HCT116 (cell line): ENCODE measurements around the gene RBM12. TPM values are rescaled to one million over a fixed set of nuclear protein-coding genes. Genes with fewer than 3 reads are reported as not detected.

Experiments
- ATAC-seq: fragments of 200-7000 bp; cut with Tn5 transposase; 2 replicates; pipeline ENCODE4 v1.9.1; 2020; ENCODE audit warnings: mild to moderate bottlenecking, moderate library complexity
- BruUV-seq: library from RNA; stranded (reverse); fragments of 400-500 nt; replicated peaks from 2 replicates; lab custom pipeline; 2021; lab: Mats Ljungman, UMichigan
- CTCF ChIA-PET: fragments of 300-600 bp; sonication (Branson Sonifier 250); formaldehyde crosslinking; loops from one replicate; lab custom pipeline; 2021; ENCODE audit warnings: antibody characterized with exemption; lab: Charles Lee
- POLR2A ChIA-PET: fragments of 300-600, 350-600 bp; sonication (Branson Sonifier 250); formaldehyde crosslinking; loops from one replicate; lab custom pipeline; 2021; ENCODE audit warnings: antibody characterized with exemption; lab: Charles Lee
- RAD21 ChIA-PET, 2 experiments: fragments of 300-600 bp; sonication (Branson Sonifier 250); formaldehyde crosslinking; loops; one replicate each; lab custom pipeline; 2023; ENCODE audit warnings: low total read pairs in 2 of 2; ENCODE audit not compliant: uncharacterized antibody in 2 of 2, unreplicated experiment in 2 of 2, low non-redundant PET in 1 of 2; lab: Charles Lee
- DNase-seq: peaks from one replicate; pipeline ENCODE4 v3.0.0-alpha.2; 2010; ENCODE audit warnings: low read depth, low spot score
- H2AFZ ChIP-seq: fragments of 200-600 bp; shearing (Covaris generic), sonication (generic); 2 replicates; pipeline ENCODE4 v1.6.1; 2017; ENCODE audit warnings: low read depth, mixed run types, mixed read lengths, antibody characterized with exemption, low read length; ENCODE audit not compliant: poor library complexity, severe bottlenecking
- H3K27ac ChIP-seq: 2 replicates; pipeline ENCODE4 v1.5.1; 2012; ENCODE audit warnings: low read depth, low read length
- H3K27me3 ChIP-seq: fragments of 200-600 bp; sonication (generic); 2 replicates; pipeline ENCODE4 v1.6.1; 2016; ENCODE audit warnings: mixed run types, low read length, mixed read lengths; ENCODE audit not compliant: insufficient read depth
- H3K36me3 ChIP-seq, 2 experiments: fragments of 200-500 bp in 1 of 2; fragments of 200-600 bp in 1 of 2; sonication (Bioruptor generic) in 1 of 2; sonication (generic) in 1 of 2; 2 replicates each; pipeline versions ENCODE4 v1.5.1 to v1.6.1; 2014 to 2016; ENCODE audit warnings: low read length in 2 of 2, inconsistent platforms in 1 of 2, mixed read lengths in 1 of 2, mixed run types in 1 of 2; ENCODE audit not compliant: insufficient read depth in 2 of 2, control insufficient read depth in 1 of 2
- H3K4me1 ChIP-seq, 2 experiments: fragments of 200-600 bp in 1 of 2; sonication (generic) in 1 of 2; 2 replicates each; pipeline versions ENCODE4 v1.5.1 to v1.6.1; 2012 to 2017; ENCODE audit warnings: low read length in 2 of 2, inconsistent platforms in 1 of 2, mild to moderate bottlenecking in 1 of 2, mixed read lengths in 1 of 2, mixed run types in 1 of 2, moderate library complexity in 1 of 2; ENCODE audit not compliant: insufficient read depth in 2 of 2, control insufficient read depth in 1 of 2
- H3K4me2 ChIP-seq: fragments of 200-600 bp; sonication (generic); 2 replicates; pipeline ENCODE4 v1.6.1; 2017; ENCODE audit warnings: mixed run types, low read length, mixed read lengths
- H3K4me3 ChIP-seq, 2 experiments: fragments of 200-600 bp in 1 of 2; sonication (generic) in 1 of 2; replicated peaks in 1 of 2; 2 replicates each; pipeline ENCODE4 v1.5.1; 2011 to 2016; ENCODE audit warnings: low read length in 2 of 2, control low read depth in 1 of 2, low read depth in 1 of 2, mild to moderate bottlenecking in 1 of 2, mixed read lengths in 1 of 2, mixed run types in 1 of 2
- H3K79me2 ChIP-seq: fragments of 200-600 bp; sonication (generic); 2 replicates; pipeline ENCODE4 v1.6.1; 2017; ENCODE audit warnings: mild to moderate bottlenecking, mixed run types, low read length, moderate library complexity, mixed read lengths; ENCODE audit not compliant: insufficient read depth
- H3K9ac ChIP-seq: fragments of 200-600 bp; sonication (generic); 2 replicates; pipeline ENCODE4 v1.6.1; 2016; ENCODE audit warnings: low read length, mixed read lengths
- H3K9me2 ChIP-seq: fragments of 200-600 bp; sonication (generic), shearing (Covaris generic); 2 replicates; pipeline ENCODE4 v1.6.1; 2017; ENCODE audit warnings: mixed run types, mild to moderate bottlenecking, moderate library complexity; ENCODE audit not compliant: insufficient read depth
- H3K9me3 ChIP-seq, 2 experiments: fragments of 200-500 bp in 1 of 2; fragments of 200-600 bp in 1 of 2; sonication (Bioruptor generic) in 1 of 2; sonication (generic) in 1 of 2; 2 replicates each; pipeline ENCODE4 v1.6.1; 2014 to 2017; ENCODE audit warnings: low read length in 2 of 2, mixed read lengths in 2 of 2, inconsistent platforms in 1 of 2, low read depth in 1 of 2, mild to moderate bottlenecking in 1 of 2, mixed run types in 1 of 2, moderate library complexity in 1 of 2; ENCODE audit not compliant: control insufficient read depth in 1 of 2, insufficient read depth in 1 of 2
- H4K20me1 ChIP-seq: fragments of 200-600 bp; sonication (generic), shearing (Covaris generic); 2 replicates; pipeline ENCODE4 v1.6.1; 2017; ENCODE audit warnings: mixed run types, mild to moderate bottlenecking, moderate library complexity; ENCODE audit not compliant: insufficient read depth
- CEBPB ChIP-seq: IDR thresholded peaks from 2 replicates; pipeline ENCODE4 v1.6.1; 2012; ENCODE audit warnings: low read depth
- ELF1 ChIP-seq: IDR thresholded peaks from 2 replicates; pipeline ENCODE4 v1.6.1; 2012; ENCODE audit warnings: low read depth, borderline replicate concordance
- EZH2 ChIP-seq: fragments of 200-600 bp; sonication (generic); IDR thresholded peaks from 2 replicates; pipeline ENCODE4 v1.6.1; 2017; ENCODE audit warnings: antibody characterized with exemption, mixed run types
- EZH2phosphoT487 ChIP-seq: fragments of 200-600 bp; IDR thresholded peaks from 2 replicates; pipeline ENCODE4 v1.6.1; 2018; ENCODE audit warnings: antibody characterized with exemption, borderline replicate concordance
- JUND ChIP-seq: IDR thresholded peaks from 2 replicates; pipeline ENCODE4 v1.6.1; 2012
- POLR2A ChIP-seq: IDR thresholded peaks from 2 replicates; pipeline ENCODE4 v1.7.0; 2011; ENCODE audit warnings: borderline replicate concordance; ENCODE audit not compliant: insufficient read depth, insufficient read length; ENCODE audit errors: extremely low read depth
- POLR2AphosphoS5 ChIP-seq: IDR thresholded peaks from 2 replicates; pipeline ENCODE4 v1.6.1; 2011; ENCODE audit warnings: mild to moderate bottlenecking, low read depth, low read length, moderate library complexity
- RAD21 ChIP-seq: IDR thresholded peaks from 2 replicates; pipeline ENCODE4 v1.6.1; 2012; ENCODE audit warnings: low read depth, mild to moderate bottlenecking
- SIN3A ChIP-seq: IDR thresholded peaks from 2 replicates; pipeline ENCODE4 v1.6.1; 2012; ENCODE audit warnings: low read depth
- SP1 ChIP-seq: IDR thresholded peaks from 2 replicates; pipeline ENCODE4 v1.6.1; 2012; ENCODE audit warnings: low read depth
- SRF ChIP-seq: IDR thresholded peaks from 2 replicates; pipeline ENCODE4 v1.6.1; 2012; ENCODE audit warnings: low read depth
- TCF7L2 ChIP-seq: IDR thresholded peaks from 2 replicates; pipeline ENCODE4 v1.7.0; 2011; ENCODE audit warnings: borderline replicate concordance, inconsistent platforms; ENCODE audit not compliant: insufficient read depth, insufficient read length; ENCODE audit errors: extremely low read depth
- YY1 ChIP-seq: IDR thresholded peaks from 2 replicates; pipeline ENCODE4 v1.6.1; 2011; ENCODE audit warnings: low read length, low read depth, moderate library complexity, mild to moderate bottlenecking; ENCODE audit not compliant: insufficient replicate concordance; ENCODE audit errors: extremely low read depth
- ZFX ChIP-seq: fragments of 450-650 bp; IDR thresholded peaks from 2 replicates; pipeline ENCODE4 v1.6.1; 2017
- ZNF274 ChIP-seq: fragments of 200-500 bp; sonication (Bioruptor generic); IDR thresholded peaks from 2 replicates; pipeline ENCODE4 v1.6.1; 2014; ENCODE audit warnings: mild to moderate bottlenecking, low read depth, low read length, inconsistent platforms
- intact Hi-C: fragments of 100-400 bp; cut with micrococcal nuclease; formaldehyde crosslinking; loops from 2 replicates; pipeline ENCODE4 v1.10.0; 2022
- total RNA-seq: library from RNA; stranded (reverse); gene quantifications from one replicate; pipeline ENCODE4 v1.2.1, GENCODE V29; 2021; ENCODE audit not compliant: unreplicated experiment
- TF ChIP-seq, protein P1 (sequence below): IDR thresholded peaks from 2 replicates; pipeline ENCODE4 v1.6.1; 2012; ENCODE audit warnings: low read depth
- TF ChIP-seq, protein P2 (sequence below): IDR thresholded peaks from 2 replicates; pipeline ENCODE4 v1.6.1; 2011; ENCODE audit warnings: mild to moderate bottlenecking, low read length, moderate library complexity; ENCODE audit not compliant: insufficient replicate concordance; ENCODE audit errors: extremely low read depth
- TF ChIP-seq, protein P3 (sequence below), 3 experiments: fragments of 200-600 bp in 1 of 3; sonication (generic) in 1 of 3; IDR thresholded peaks in 2 of 3; conservative IDR thresholded peaks in 1 of 3; 2 replicates each; pipeline ENCODE4 v1.5.1; 2012 to 2017; ENCODE audit warnings: low read depth in 2 of 3, low read length in 2 of 3, antibody characterized with exemption in 1 of 3, borderline replicate concordance in 1 of 3, control low read depth in 1 of 3, mild to moderate bottlenecking in 1 of 3, mixed read lengths in 1 of 3, mixed run types in 1 of 3, moderate library complexity in 1 of 3; ENCODE audit not compliant: insufficient read depth in 1 of 3
- TF ChIP-seq, protein P4 (sequence below): IDR thresholded peaks from 2 replicates; pipeline ENCODE4 v1.6.1; 2012
- TF ChIP-seq, protein P5 (sequence below): IDR thresholded peaks from 2 replicates; pipeline ENCODE4 v1.6.1; 2012

The RBM12 gene
- total RNA-seq, 1 experiment from 2014 or later = 110 TPM

DNA sequence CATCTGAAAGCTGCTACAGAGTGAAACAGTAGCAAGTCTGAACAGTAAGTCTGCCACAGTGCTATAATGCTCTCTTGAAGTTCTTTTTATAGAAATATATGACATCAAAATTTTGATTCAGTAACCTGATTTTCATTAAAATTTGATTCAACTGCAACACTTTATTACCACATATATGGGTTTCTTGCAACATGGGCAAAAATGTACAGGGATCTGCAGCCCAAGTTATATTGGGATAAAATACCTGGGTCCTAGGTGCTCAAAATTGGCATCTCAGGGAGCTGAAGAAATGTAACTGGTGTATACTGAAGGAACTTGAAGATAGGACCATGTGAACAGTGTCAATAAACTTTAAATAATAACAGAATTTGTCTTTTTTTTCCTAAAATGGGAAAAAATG lies 45.3 kb upstream of the RBM12 start:
- Histone ChIP-seq H3K27ac (no peak overlapping the region), H3K9me3 (no peaks in the 10 kb centered on the region), H3K36me3 (peaks cover 81 to 91% of the 10 kb centered on the region in 2 experiments), H3K9ac (no peak overlapping the region), H3K4me3 (no peak overlapping the region), H3K27me3 (no peaks in the 10 kb centered on the region), H3K79me2 (peaks cover 98% of the 10 kb centered on the region), H3K4me1 (no peaks in the 10 kb centered on the region), H2AFZ (no peak overlapping the region), H3K4me2 (no peak overlapping the region), H3K9me2 (no peaks in the 10 kb centered on the region), H4K20me1 (peaks cover 73% of the 10 kb centered on the region)
- ChIA-PET CTCF (no interaction called here), RAD21 (no interaction called here), POLR2A (interaction anchor here (1.3 kb wide), 1 partner anchor 9 kb away, joined by 3 read pairs; no protein-coding TSS in a partner anchor)
- intact Hi-C loops = no loop called here
- ATAC-seq = no peak
- no peak for DNase-seq
- no TSS peak for BruUV-seq
- TF ChIP-seq, protein P1, sequence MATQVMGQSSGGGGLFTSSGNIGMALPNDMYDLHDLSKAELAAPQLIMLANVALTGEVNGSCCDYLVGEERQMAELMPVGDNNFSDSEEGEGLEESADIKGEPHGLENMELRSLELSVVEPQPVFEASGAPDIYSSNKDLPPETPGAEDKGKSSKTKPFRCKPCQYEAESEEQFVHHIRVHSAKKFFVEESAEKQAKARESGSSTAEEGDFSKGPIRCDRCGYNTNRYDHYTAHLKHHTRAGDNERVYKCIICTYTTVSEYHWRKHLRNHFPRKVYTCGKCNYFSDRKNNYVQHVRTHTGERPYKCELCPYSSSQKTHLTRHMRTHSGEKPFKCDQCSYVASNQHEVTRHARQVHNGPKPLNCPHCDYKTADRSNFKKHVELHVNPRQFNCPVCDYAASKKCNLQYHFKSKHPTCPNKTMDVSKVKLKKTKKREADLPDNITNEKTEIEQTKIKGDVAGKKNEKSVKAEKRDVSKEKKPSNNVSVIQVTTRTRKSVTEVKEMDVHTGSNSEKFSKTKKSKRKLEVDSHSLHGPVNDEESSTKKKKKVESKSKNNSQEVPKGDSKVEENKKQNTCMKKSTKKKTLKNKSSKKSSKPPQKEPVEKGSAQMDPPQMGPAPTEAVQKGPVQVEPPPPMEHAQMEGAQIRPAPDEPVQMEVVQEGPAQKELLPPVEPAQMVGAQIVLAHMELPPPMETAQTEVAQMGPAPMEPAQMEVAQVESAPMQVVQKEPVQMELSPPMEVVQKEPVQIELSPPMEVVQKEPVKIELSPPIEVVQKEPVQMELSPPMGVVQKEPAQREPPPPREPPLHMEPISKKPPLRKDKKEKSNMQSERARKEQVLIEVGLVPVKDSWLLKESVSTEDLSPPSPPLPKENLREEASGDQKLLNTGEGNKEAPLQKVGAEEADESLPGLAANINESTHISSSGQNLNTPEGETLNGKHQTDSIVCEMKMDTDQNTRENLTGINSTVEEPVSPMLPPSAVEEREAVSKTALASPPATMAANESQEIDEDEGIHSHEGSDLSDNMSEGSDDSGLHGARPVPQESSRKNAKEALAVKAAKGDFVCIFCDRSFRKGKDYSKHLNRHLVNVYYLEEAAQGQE = no peak
- TF ChIP-seq SRF = no peak
- TF ChIP-seq SP1 = no peak
- TF ChIP-seq ZFX = no peak
- no peak for TF ChIP-seq POLR2A
- no peak for TF ChIP-seq ZNF274
- TF ChIP-seq, protein P2, sequence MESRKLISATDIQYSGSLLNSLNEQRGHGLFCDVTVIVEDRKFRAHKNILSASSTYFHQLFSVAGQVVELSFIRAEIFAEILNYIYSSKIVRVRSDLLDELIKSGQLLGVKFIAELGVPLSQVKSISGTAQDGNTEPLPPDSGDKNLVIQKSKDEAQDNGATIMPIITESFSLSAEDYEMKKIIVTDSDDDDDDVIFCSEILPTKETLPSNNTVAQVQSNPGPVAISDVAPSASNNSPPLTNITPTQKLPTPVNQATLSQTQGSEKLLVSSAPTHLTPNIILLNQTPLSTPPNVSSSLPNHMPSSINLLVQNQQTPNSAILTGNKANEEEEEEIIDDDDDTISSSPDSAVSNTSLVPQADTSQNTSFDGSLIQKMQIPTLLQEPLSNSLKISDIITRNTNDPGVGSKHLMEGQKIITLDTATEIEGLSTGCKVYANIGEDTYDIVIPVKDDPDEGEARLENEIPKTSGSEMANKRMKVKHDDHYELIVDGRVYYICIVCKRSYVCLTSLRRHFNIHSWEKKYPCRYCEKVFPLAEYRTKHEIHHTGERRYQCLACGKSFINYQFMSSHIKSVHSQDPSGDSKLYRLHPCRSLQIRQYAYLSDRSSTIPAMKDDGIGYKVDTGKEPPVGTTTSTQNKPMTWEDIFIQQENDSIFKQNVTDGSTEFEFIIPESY = no peak
- TF ChIP-seq EZH2phosphoT487 = no peak
- TF ChIP-seq CEBPB = no peak
- TF ChIP-seq, protein P3, sequence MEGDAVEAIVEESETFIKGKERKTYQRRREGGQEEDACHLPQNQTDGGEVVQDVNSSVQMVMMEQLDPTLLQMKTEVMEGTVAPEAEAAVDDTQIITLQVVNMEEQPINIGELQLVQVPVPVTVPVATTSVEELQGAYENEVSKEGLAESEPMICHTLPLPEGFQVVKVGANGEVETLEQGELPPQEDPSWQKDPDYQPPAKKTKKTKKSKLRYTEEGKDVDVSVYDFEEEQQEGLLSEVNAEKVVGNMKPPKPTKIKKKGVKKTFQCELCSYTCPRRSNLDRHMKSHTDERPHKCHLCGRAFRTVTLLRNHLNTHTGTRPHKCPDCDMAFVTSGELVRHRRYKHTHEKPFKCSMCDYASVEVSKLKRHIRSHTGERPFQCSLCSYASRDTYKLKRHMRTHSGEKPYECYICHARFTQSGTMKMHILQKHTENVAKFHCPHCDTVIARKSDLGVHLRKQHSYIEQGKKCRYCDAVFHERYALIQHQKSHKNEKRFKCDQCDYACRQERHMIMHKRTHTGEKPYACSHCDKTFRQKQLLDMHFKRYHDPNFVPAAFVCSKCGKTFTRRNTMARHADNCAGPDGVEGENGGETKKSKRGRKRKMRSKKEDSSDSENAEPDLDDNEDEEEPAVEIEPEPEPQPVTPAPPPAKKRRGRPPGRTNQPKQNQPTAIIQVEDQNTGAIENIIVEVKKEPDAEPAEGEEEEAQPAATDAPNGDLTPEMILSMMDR (IDR thresholded peaks at IDR 0.05 in 2 of 3, conservative IDR thresholded peaks at IDR 0.05 in 1 of 3; ENCODE audit: borderline replicate concordance in 1 of 3, insufficient read depth in 1 of 3, low read depth in 2 of 3, low read length in 2 of 3) = no peak
- TF ChIP-seq POLR2AphosphoS5 = no peak
- TF ChIP-seq SIN3A = no peak
- TF ChIP-seq RAD21 = no peak
- TF ChIP-seq, protein P4, sequence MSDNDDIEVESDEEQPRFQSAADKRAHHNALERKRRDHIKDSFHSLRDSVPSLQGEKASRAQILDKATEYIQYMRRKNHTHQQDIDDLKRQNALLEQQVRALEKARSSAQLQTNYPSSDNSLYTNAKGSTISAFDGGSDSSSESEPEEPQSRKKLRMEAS = no peak
- no peak for TF ChIP-seq TCF7L2
- TF ChIP-seq ELF1 = no peak
- TF ChIP-seq JUND = no peak
- TF ChIP-seq EZH2 = no peak
- no peak for TF ChIP-seq YY1
- TF ChIP-seq, protein P5, sequence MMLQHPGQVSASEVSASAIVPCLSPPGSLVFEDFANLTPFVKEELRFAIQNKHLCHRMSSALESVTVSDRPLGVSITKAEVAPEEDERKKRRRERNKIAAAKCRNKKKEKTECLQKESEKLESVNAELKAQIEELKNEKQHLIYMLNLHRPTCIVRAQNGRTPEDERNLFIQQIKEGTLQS = no peak
